Stimulated activated CD4-positive, alpha-beta T cell treated with anti-CD3 and anti-CD28 coated beads, TNF-alpha, amount 100 ng/mL, for 1 hour (primary cell): ENCODE data around the gene SLC12A8.

ENCODE experiments used
- DNase-seq, 3 donors: peaks; one replicate each; pipeline ENCODE4 v3.0.0-alpha.2; 2020; ENCODE audit warnings: low read depth in 3 of 3, low spot score in 1 of 3

The SLC12A8 gene

GRCh38 chr3:125186800-125187598 is 25.5 kb downstream of the SLC12A8 start:
- DNase-seq: no peak

- no peak for DNase-seq
These were observed 26.2 kb downstream of the SLC12A8 start for GRCh38 chr3:125186261-125186787.

GRCh38 chr3:125185805-125186204 is 26.7 kb downstream of the SLC12A8 start:
- no peak for DNase-seq

GRCh38 chr3:125179884-125180240 is 32.7 kb downstream of the SLC12A8 start:
- no peak for DNase-seq

- DNase-seq: no peak
These were observed 33.2 kb downstream of the SLC12A8 start for GRCh38 chr3:125179143-125179883.

GRCh38 chr3:125177746-125178145 is 34.8 kb downstream of the SLC12A8 start:
- DNase-seq: no peak

- no peak for DNase-seq
These were observed 37.1 kb downstream of the SLC12A8 start for GRCh38 chr3:125175295-125176078.

GRCh38 chr3:125172346-125172745 is 40.2 kb downstream of the SLC12A8 start:
- no peak for DNase-seq

GRCh38 chr3:125168711-125169393 is 43.7 kb downstream of the SLC12A8 start:
- no peak for DNase-seq

GRCh38 chr3:125166599-125167136 is 45.9 kb downstream of the SLC12A8 start:
- no peak for DNase-seq

- no peak for DNase-seq
These were observed 46.5 kb downstream of the SLC12A8 start for GRCh38 chr3:125165948-125166553.

- no peak for DNase-seq
These were observed 47.2 kb downstream of the SLC12A8 start for GRCh38 chr3:125165189-125165947.

GRCh38 chr3:125163739-125164601 is 48.6 kb downstream of the SLC12A8 start:
- no peak for DNase-seq

GRCh38 chr3:125161607-125162219 is 50.8 kb downstream of the SLC12A8 start:
- no peak for DNase-seq

GRCh38 chr3:125160606-125161371 is 51.8 kb downstream of the SLC12A8 start:
- DNase-seq: no peak

- no peak for DNase-seq
These were observed 55.4 kb downstream of the SLC12A8 start for GRCh38 chr3:125157183-125157582.

GRCh38 chr3:125156456-125156855 is 56.1 kb downstream of the SLC12A8 start:
- no peak for DNase-seq
